BJ (cell line): ENCODE data around the gene ITGA6. TPM values are rescaled to one million over a fixed set of nuclear protein-coding genes. Genes with fewer than 3 reads are reported as not detected.

ENCODE experiments used
- CTCF ChIA-PET: fragments of 350-600 bp; formaldehyde crosslinking; extraction: SDS; loops from one replicate; lab custom pipeline; 2021; ENCODE audit warnings: antibody characterized with exemption, inconsistent platforms; lab: Yijun Ruan, JAX
- POLR2A ChIA-PET: fragments of 300-600 bp; sonication (Branson Sonifier 250); formaldehyde crosslinking; extraction: SDS; loops from one replicate; lab custom pipeline; 2021; ENCODE audit warnings: antibody characterized with exemption; lab: Charles Lee
- DNase-seq: peaks from one replicate; pipeline ENCODE4 v3.0.0-alpha.2; 2011; ENCODE audit warnings: low read depth
- H3K27me3 ChIP-seq: 2 replicates; pipeline ENCODE4 v1.6.0; 2011; ENCODE audit warnings: low read length; ENCODE audit not compliant: control insufficient read depth, insufficient read depth
- H3K36me3 ChIP-seq: 2 replicates; pipeline ENCODE4 v1.5.1; 2011; ENCODE audit warnings: low read length; ENCODE audit not compliant: control insufficient read depth, insufficient read depth
- H3K4me3 ChIP-seq: 2 replicates; pipeline ENCODE4 v1.5.1; 2011; ENCODE audit warnings: low read depth, mild to moderate bottlenecking, control low read depth, low read length
- CTCF ChIP-seq: IDR thresholded peaks from 2 replicates; pipeline ENCODE4 v1.5.1; 2011; ENCODE audit warnings: low read depth, mild to moderate bottlenecking, control low read depth, inconsistent platforms, low read length, moderate library complexity; ENCODE audit not compliant: insufficient read depth
- polyA plus RNA-seq: library from polyadenylated mRNA; depleted of rRNA; stranded (reverse); fragments of >200 nt; gene quantifications from 2 replicates; pipeline ENCODE4 v1.2.3, GENCODE V29; 2011

ITGA6 gene
- polyA plus RNA-seq, 1 experiment: 2.9 TPM

- no peak for TF ChIP-seq CTCF
- H3K4me3 ChIP-seq: no peak overlapping the region
- peaks cover 2% of the 10 kb centered on the region for H3K27me3 ChIP-seq
- CTCF ChIA-PET: interaction anchor here (0.5 to 4.0 kb wide), 6 partner anchors 11 to 35 kb away, joined by 3 to 26 read pairs (median 4); no protein-coding TSS in a partner anchor
- no peak for DNase-seq
- H3K36me3 ChIP-seq: no peaks in the 10 kb centered on the region
- POLR2A ChIA-PET: no interaction called here
These were observed 2.6 kb downstream of the ITGA6 start for GRCh38 chr2:172430027-172430426.

GRCh38 chr2:172430678-172431077 lies 3.3 kb downstream of the ITGA6 start:
- H3K4me3 ChIP-seq: no peak overlapping the region
- ChIA-PET CTCF (interaction anchor here (0.6 to 2.8 kb wide), 3 partner anchors 31 to 89 kb away, joined by 3 to 16 read pairs (median 3); no protein-coding TSS in a partner anchor), POLR2A (no interaction called here)
- H3K36me3 ChIP-seq: no peaks in the 10 kb centered on the region
- peaks cover 2% of the 10 kb centered on the region; the same call in 1 of the 2 replicates for H3K27me3 ChIP-seq
- no peak for TF ChIP-seq CTCF
- DNase-seq: no peak

GRCh38 chr2:172431463-172431862 lies 4.1 kb downstream of the ITGA6 start:
- TF ChIP-seq CTCF: no peak
- Histone ChIP-seq H3K4me3 (no peak overlapping the region), H3K27me3 (no peaks in the 10 kb centered on the region), H3K36me3 (no peaks in the 10 kb centered on the region)
- ChIA-PET POLR2A (no interaction called here), CTCF (interaction anchor here (0.9 to 2.8 kb wide), 2 partner anchors 28 to 31 kb away, joined by 3 to 16 read pairs; no protein-coding TSS in a partner anchor)
- no peak for DNase-seq

GRCh38 chr2:172431993-172432392 lies 4.6 kb downstream of the ITGA6 start:
- no peak overlapping the region for H3K4me3 ChIP-seq
- ChIA-PET CTCF (interaction anchor here (0.9 kb wide), 1 partner anchor 28 kb away, joined by 3 read pairs; no protein-coding TSS in a partner anchor), POLR2A (no interaction called here)
- no peaks in the 10 kb centered on the region for H3K27me3 ChIP-seq
- TF ChIP-seq CTCF: no peak
- H3K36me3 ChIP-seq: no peaks in the 10 kb centered on the region
- DNase-seq: no peak

GRCh38 chr2:172433144-172433543 lies 5.8 kb downstream of the ITGA6 start:
- H3K36me3 ChIP-seq: no peaks in the 10 kb centered on the region
- TF ChIP-seq CTCF: no peak
- POLR2A ChIA-PET: no interaction called here
- DNase-seq: no peak
- no peaks in the 10 kb centered on the region for H3K27me3 ChIP-seq
- CTCF ChIA-PET: interaction anchor here (4.2 kb wide), 1 partner anchor 29 kb away, joined by 10 read pairs; no protein-coding TSS in a partner anchor
- no peak overlapping the region for H3K4me3 ChIP-seq
